ENCODE data around the gene SNU13. TPM values are rescaled to one million over a fixed set of nuclear protein-coding genes. Genes with fewer than 3 reads are reported as not detected.

The SNU13 gene
- total and polyA plus RNA-seq, 3 donors from 2014 or later, result 155 to 302 (median 180) TPM

DNA sequence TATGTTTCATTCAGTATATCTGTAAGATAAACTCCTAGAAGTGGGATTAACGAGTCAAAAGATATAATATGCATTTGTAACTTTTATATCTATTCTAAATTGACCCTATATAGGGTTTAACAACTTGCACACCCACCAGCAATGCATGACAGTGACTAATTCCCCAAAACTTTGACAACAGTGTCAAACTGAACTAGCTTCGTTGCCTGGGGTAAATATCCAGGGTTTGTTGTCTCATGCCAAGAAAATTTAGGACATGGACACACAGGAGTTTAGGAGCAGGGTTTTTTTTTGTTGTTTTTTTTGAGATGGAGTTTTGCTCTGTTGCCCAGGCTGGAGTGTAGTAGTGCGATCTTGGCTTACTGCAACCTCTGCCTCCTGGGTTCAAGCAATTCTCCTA, 5.1 kb downstream of the SNU13 start:
- WGBS, 2 donors, result 75 to 77% methylated on average over 3 of the region's 3 CpGs

DNA sequence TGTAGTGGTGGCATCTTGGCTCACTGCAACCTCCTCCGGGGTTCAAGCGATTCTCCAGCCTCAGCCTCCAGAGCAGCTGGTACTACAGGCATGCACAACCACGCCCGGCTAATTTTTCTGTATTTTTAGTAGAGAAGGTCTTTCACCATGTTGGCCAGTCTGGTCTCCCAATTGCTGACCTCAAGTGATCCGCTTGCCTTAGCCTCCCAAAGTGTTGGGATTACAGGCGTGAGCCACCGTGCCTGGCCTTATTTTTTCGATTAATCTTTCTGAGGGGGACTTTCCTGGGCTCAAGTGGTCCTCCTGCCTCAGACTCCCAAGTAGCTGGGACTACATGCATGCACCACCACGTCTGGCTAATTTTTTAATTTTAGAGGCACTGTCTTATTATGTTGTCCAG, 5.6 kb downstream of the SNU13 start:
- no peaks in the 10 kb centered on the region for H3K36me3 ChIP-seq (ENCODE audit: low read depth, missing control alignments)
- H3K4me3 ChIP-seq, result peak overlapping the region; percentile 65 to 76
- H3K27me3 ChIP-seq, result no peaks in the 10 kb centered on the region
- no peak for DNase-seq
- intact Hi-C loops (cut with DNase I; ENCODE audit: low total_unique reads), result no loop called here
- peaks cover 12% of the 10 kb centered on the region for H3K4me1 ChIP-seq
- TF ChIP-seq, protein P1, sequence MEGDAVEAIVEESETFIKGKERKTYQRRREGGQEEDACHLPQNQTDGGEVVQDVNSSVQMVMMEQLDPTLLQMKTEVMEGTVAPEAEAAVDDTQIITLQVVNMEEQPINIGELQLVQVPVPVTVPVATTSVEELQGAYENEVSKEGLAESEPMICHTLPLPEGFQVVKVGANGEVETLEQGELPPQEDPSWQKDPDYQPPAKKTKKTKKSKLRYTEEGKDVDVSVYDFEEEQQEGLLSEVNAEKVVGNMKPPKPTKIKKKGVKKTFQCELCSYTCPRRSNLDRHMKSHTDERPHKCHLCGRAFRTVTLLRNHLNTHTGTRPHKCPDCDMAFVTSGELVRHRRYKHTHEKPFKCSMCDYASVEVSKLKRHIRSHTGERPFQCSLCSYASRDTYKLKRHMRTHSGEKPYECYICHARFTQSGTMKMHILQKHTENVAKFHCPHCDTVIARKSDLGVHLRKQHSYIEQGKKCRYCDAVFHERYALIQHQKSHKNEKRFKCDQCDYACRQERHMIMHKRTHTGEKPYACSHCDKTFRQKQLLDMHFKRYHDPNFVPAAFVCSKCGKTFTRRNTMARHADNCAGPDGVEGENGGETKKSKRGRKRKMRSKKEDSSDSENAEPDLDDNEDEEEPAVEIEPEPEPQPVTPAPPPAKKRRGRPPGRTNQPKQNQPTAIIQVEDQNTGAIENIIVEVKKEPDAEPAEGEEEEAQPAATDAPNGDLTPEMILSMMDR (IDR thresholded peaks at IDR 0.05), result no peak
- no peak for TF ChIP-seq POLR2A (IDR thresholded peaks at IDR 0.05)
- H3K9me3 ChIP-seq, result no peaks in the 10 kb centered on the region
- 56 to 77% methylated on average over 9 of the region's 9 CpGs for WGBS, 2 donors
- peak overlapping the region in 1 of 2 donors; percentile 75 for H3K27ac ChIP-seq

More for the DNA sequence above, 5.1 kb downstream of the SNU13 start:
- Histone ChIP-seq H3K27me3 (no peaks in the 10 kb centered on the region), H3K27ac (no peak overlapping the region), H3K36me3 (ENCODE audit: low read depth, missing control alignments) (no peaks in the 10 kb centered on the region), H3K4me1 (peaks cover 12% of the 10 kb centered on the region), H3K4me3 (no peak overlapping the region), H3K9me3 (no peaks in the 10 kb centered on the region)
- no peak for DNase-seq
- no peak for TF ChIP-seq POLR2A (IDR thresholded peaks at IDR 0.05)
- TF ChIP-seq, protein P1 (IDR thresholded peaks at IDR 0.05), result no peak
- intact Hi-C loops (cut with DNase I; ENCODE audit: low total_unique reads), result no loop called here

DNA sequence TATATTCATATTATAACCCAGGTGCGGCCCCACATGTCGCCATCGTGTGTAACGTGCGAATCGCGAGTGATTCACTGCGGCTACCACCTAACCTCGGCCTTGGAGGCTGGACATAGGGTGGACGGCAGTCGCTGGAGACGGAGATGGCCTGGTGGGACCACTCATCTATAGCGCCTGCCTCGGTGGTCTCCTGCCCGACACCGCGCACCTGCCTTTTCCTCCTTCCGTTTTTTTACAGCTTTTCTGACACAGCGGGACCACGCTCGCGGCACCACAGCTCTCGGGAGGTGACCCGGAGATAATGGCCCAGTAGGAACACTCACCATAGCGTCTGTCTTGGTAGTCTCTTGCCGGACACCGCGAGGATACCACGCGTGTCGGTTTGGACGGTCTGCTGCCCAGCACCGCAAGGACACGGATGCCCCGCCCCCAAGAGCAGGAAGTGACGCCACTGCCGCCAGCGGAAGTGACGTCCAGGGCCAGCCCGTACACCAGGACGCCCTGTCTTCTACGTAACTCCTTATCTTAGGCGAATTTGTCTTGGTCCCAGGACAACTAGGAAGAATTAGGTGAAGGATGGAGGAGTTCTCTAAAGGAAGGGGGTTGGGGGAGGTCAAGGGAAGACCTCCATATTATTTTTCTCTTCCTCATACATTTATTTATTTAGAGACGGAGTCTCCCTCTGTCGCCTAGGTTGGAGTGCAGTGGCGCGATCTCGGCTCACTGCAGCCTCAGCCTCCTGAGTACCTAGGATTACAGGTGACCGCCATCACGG, 6.4 kb downstream of the SNU13 start:
- DNase-seq, result peak; percentile 93
- peaks cover 4% of the 10 kb centered on the region for H3K4me1 ChIP-seq
- intact Hi-C loops (cut with DNase I; ENCODE audit: low total_unique reads), result no loop called here
- no peaks in the 10 kb centered on the region for H3K9me3 ChIP-seq
- H3K4me3 ChIP-seq, result peak overlapping the region; percentile 65 to 76
- no peaks in the 10 kb centered on the region for H3K27me3 ChIP-seq
- H3K27ac ChIP-seq, result peak overlapping the region; percentile 75 to 82
- H3K36me3 ChIP-seq (ENCODE audit: low read depth, missing control alignments), result no peaks in the 10 kb centered on the region
- TF ChIP-seq, protein P1 (IDR thresholded peaks at IDR 0.05), result no peak
- TF ChIP-seq POLR2A (IDR thresholded peaks at IDR 0.05), result peak; percentile 50
- WGBS, 2 donors, result 39 to 43% methylated on average over 41 to 50 of the region's 50 CpGs

DNA sequence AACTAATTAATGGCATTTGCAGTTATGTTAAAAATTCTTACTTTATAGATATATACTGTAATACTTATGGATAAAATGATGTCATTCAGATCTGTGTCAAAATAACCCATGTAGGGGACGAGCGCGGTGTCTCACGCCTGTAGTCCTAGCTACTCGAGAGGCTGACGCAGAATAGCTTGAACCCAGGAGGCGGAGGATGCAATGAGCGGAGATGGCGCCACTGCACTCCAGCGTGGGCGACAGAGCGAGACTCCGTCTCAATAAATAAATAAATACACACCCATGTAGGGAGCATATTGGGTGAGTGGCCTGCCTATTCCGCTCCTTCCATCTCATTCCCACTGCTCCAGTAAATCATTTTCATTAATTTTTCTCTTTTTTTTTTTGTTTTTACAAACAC, 7.1 kb downstream of the SNU13 start:
- DNase-seq, result no peak
- Histone ChIP-seq H3K9me3 (no peaks in the 10 kb centered on the region), H3K4me1 (peaks cover 4% of the 10 kb centered on the region), H3K27me3 (no peaks in the 10 kb centered on the region), H3K27ac (peak overlapping the region; percentile 75 to 82), H3K36me3 (ENCODE audit: low read depth, missing control alignments) (no peaks in the 10 kb centered on the region), H3K4me3 (peak overlapping the region; percentile 65 to 76)
- WGBS, 2 donors, result 26 to 42% methylated on average over 14 of the region's 14 CpGs
- TF ChIP-seq POLR2A (IDR thresholded peaks at IDR 0.05), result no peak
- TF ChIP-seq, protein P1 (IDR thresholded peaks at IDR 0.05), result no peak
- intact Hi-C loops (cut with DNase I; ENCODE audit: low total_unique reads), result no loop called here

DNA sequence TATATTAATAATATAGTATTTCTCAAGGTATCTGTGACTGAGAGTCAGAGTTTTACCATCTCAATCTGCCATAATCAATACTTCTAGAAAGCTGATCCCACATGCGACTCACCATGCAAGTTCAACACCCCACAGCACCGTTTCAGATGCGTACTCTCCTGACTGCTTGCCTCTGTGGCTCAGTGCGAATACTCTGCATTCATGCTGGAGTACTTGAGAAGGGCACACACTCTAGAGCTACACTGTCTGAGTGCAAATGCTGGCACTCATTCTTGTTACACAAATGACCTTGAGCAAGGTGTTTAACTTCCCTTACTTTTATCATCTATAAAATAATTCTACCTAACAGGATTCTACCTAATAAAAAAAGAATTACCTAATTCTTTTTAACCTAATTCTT, 12.5 kb downstream of the SNU13 start:
- Histone ChIP-seq H3K4me1 (no peaks in the 10 kb centered on the region), H3K9me3 (no peaks in the 10 kb centered on the region), H3K4me3 (no peak overlapping the region), H3K27ac (no peak overlapping the region), H3K27me3 (no peaks in the 10 kb centered on the region), H3K36me3 (ENCODE audit: low read depth, missing control alignments) (no peaks in the 10 kb centered on the region)
- intact Hi-C loops (cut with DNase I; ENCODE audit: low total_unique reads), result no loop called here
- TF ChIP-seq, protein P1 (IDR thresholded peaks at IDR 0.05), result no peak
- no peak for TF ChIP-seq POLR2A (IDR thresholded peaks at IDR 0.05)
- WGBS, 2 donors, result 97% methylated on average over 4 of the region's 4 CpGs
- no peak for DNase-seq
